ENCODE data around the gene WWC2. TPM values are rescaled to one million over a fixed set of nuclear protein-coding genes. Genes with fewer than 3 reads are reported as not detected.

The WWC2 gene
- total RNA-seq, 1 donor: 35.1 TPM

DNA sequence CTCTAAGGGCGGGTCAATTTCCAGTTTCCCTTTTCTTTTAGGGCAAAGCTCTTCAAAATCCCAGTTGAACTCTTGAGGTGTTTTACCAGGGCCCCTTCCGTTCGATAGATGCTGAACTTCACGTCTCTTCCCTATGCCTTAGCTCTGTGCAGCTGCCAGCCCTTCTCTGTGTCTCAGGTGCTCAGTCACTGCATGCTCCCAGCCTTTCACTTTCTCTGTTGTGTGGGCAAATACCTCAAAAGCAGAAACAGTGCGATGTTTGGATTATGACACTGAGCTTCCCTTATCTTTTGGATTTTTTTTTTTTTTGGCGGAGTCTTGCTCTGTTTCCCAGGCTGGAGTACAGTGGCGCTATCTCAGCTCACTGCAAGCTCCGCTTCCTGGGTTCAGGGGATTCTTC is 112.5 kb downstream of the WWC2 start:
- Histone ChIP-seq H3K27ac (ENCODE audit: low read depth, low read length) (no peak overlapping the region), H3K4me3 (ENCODE audit: insufficient read depth, low read length) (no peak overlapping the region), H3K36me3 (ENCODE audit: insufficient read depth, low read length) (no peaks in the 10 kb centered on the region), H3K27me3 (ENCODE audit: insufficient read depth, low read length) (no peaks in the 10 kb centered on the region), H4K20me1 (ENCODE audit: insufficient read depth, low read length) (peaks cover 1% of the 10 kb centered on the region), H3K4me2 (ENCODE audit: insufficient read depth, low read length) (no peak overlapping the region), H3K79me2 (ENCODE audit: insufficient read depth, low read length) (peaks cover 12% of the 10 kb centered on the region), H3K4me1 (ENCODE audit: insufficient read depth, low read length) (no peaks in the 10 kb centered on the region), H3K9me3 (ENCODE audit: low read depth, low read length) (no peaks in the 10 kb centered on the region), H2AFZ (ENCODE audit: low read length) (no peak overlapping the region)
- no peak for DNase-seq (ENCODE audit: insufficient read length, low spot score, missing footprints)
- TF ChIP-seq, protein P1, sequence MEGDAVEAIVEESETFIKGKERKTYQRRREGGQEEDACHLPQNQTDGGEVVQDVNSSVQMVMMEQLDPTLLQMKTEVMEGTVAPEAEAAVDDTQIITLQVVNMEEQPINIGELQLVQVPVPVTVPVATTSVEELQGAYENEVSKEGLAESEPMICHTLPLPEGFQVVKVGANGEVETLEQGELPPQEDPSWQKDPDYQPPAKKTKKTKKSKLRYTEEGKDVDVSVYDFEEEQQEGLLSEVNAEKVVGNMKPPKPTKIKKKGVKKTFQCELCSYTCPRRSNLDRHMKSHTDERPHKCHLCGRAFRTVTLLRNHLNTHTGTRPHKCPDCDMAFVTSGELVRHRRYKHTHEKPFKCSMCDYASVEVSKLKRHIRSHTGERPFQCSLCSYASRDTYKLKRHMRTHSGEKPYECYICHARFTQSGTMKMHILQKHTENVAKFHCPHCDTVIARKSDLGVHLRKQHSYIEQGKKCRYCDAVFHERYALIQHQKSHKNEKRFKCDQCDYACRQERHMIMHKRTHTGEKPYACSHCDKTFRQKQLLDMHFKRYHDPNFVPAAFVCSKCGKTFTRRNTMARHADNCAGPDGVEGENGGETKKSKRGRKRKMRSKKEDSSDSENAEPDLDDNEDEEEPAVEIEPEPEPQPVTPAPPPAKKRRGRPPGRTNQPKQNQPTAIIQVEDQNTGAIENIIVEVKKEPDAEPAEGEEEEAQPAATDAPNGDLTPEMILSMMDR (IDR thresholded peaks at IDR 0.05; ENCODE audit: extremely low read depth, low read depth, low read length): no peak

DNA sequence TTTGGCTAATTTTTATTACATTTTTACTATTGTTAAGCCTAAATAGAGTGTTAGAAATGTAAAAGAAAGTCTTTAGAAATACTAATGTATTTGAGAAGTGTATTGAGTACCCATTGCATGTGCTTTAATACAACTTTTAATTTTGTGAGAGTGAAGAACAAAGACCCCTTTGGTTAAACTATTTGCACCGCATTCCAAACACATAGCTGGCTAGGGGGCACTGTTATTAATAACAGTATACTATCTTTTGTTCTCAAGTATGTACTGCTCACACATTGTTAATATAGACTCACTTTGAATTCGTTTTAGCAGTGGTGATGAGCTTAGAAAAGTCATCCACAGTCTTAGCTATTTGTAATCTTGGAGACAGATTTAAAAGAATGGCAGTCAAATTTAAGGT is 114.9 kb downstream of the WWC2 start:
- no peak overlapping the region for H3K4me3 ChIP-seq (ENCODE audit: insufficient read depth, low read length)
- no peak for DNase-seq (ENCODE audit: insufficient read length, low spot score, missing footprints)
- H3K27me3 ChIP-seq (ENCODE audit: insufficient read depth, low read length): no peaks in the 10 kb centered on the region
- no peaks in the 10 kb centered on the region for H3K79me2 ChIP-seq (ENCODE audit: insufficient read depth, low read length)
- TF ChIP-seq, protein P1 (IDR thresholded peaks at IDR 0.05; ENCODE audit: extremely low read depth, low read depth, low read length): no peak
- no peak overlapping the region for H3K27ac ChIP-seq (ENCODE audit: low read depth, low read length)
- no peaks in the 10 kb centered on the region for H3K36me3 ChIP-seq (ENCODE audit: insufficient read depth, low read length)
- H3K4me1 ChIP-seq (ENCODE audit: insufficient read depth, low read length): no peaks in the 10 kb centered on the region
- no peak overlapping the region for H3K4me2 ChIP-seq (ENCODE audit: insufficient read depth, low read length)
- no peaks in the 10 kb centered on the region for H3K9me3 ChIP-seq (ENCODE audit: low read depth, low read length)
- no peak overlapping the region for H2AFZ ChIP-seq (ENCODE audit: low read length)
- no peaks in the 10 kb centered on the region for H4K20me1 ChIP-seq (ENCODE audit: insufficient read depth, low read length)

DNA sequence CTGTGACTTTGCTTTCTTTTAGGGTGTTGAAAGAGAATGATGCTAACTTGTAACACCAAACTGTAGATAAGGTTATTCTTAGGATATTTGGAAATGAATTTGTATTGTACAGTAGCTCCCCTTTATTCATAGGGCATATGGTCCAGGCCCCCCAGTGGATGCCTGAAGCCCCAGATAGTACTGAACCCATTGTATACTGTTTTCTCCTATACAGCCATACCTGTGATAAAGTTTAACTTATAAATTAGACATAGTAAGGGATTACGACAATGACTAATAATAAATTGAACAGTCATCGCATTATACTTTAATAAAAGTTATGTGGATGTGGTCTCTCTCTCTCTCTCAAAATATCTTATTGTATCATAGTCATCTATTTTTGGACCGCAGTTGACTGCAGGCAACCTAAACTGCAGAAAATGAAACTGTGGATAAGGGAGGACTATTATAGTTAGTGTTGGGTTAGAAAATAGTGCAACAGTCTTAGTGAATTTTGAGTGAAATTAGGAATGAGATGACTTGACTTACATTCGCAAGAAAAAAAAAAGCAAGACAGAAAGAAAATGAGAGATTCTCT is 115.9 kb downstream of the WWC2 start:
- Histone ChIP-seq H4K20me1 (ENCODE audit: insufficient read depth, low read length) (no peaks in the 10 kb centered on the region), H3K9me3 (ENCODE audit: low read depth, low read length) (no peaks in the 10 kb centered on the region), H3K4me3 (ENCODE audit: insufficient read depth, low read length) (no peak overlapping the region), H3K27me3 (ENCODE audit: insufficient read depth, low read length) (no peaks in the 10 kb centered on the region), H3K27ac (ENCODE audit: low read depth, low read length) (no peak overlapping the region), H3K4me2 (ENCODE audit: insufficient read depth, low read length) (no peak overlapping the region), H2AFZ (ENCODE audit: low read length) (no peak overlapping the region), H3K36me3 (ENCODE audit: insufficient read depth, low read length) (no peaks in the 10 kb centered on the region), H3K79me2 (ENCODE audit: insufficient read depth, low read length) (no peaks in the 10 kb centered on the region), H3K4me1 (ENCODE audit: insufficient read depth, low read length) (peaks cover 5% of the 10 kb centered on the region)
- TF ChIP-seq, protein P1 (IDR thresholded peaks at IDR 0.05; ENCODE audit: extremely low read depth, low read depth, low read length): no peak
- DNase-seq (ENCODE audit: insufficient read length, low spot score, missing footprints): no peak

DNA sequence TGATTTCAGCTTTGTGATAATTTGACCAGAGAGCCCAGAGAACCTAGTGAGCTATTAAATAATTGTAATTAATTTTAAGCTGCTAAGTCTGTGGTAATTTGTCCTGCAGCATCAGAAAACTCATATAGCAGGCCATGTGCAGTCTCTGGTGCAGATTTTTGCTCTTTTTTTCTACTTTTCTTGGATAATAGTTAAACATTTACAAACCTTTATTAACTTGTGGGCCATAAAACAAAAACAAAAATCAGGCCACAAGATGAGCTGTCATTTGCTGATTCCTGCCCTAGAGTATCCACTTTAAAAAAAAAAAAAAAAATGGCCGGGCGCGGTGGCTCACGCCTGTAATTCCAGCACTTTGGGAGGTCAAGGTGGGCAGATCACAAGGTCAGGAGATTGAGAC is 121.2 kb downstream of the WWC2 start:
- no peak for DNase-seq (ENCODE audit: insufficient read length, low spot score, missing footprints)
- TF ChIP-seq, protein P1 (IDR thresholded peaks at IDR 0.05; ENCODE audit: extremely low read depth, low read depth, low read length): no peak
- peaks cover 5% of the 10 kb centered on the region for H4K20me1 ChIP-seq (ENCODE audit: insufficient read depth, low read length)
- H3K4me3 ChIP-seq (ENCODE audit: insufficient read depth, low read length): no peak overlapping the region
- H3K79me2 ChIP-seq (ENCODE audit: insufficient read depth, low read length): no peaks in the 10 kb centered on the region
- H3K27ac ChIP-seq (ENCODE audit: low read depth, low read length): peak overlapping the region; percentile 53
- H3K9me3 ChIP-seq (ENCODE audit: low read depth, low read length): no peaks in the 10 kb centered on the region
- no peak overlapping the region for H2AFZ ChIP-seq (ENCODE audit: low read length)
- H3K4me1 ChIP-seq (ENCODE audit: insufficient read depth, low read length): peaks cover 6% of the 10 kb centered on the region
- peak overlapping the region; percentile 23 for H3K4me2 ChIP-seq (ENCODE audit: insufficient read depth, low read length)
- H3K36me3 ChIP-seq (ENCODE audit: insufficient read depth, low read length): no peaks in the 10 kb centered on the region
- H3K27me3 ChIP-seq (ENCODE audit: insufficient read depth, low read length): no peaks in the 10 kb centered on the region

Data from osteoblast (primary cell).